Measurements from ENCODE around the gene ALDH3A2.

DNA sequence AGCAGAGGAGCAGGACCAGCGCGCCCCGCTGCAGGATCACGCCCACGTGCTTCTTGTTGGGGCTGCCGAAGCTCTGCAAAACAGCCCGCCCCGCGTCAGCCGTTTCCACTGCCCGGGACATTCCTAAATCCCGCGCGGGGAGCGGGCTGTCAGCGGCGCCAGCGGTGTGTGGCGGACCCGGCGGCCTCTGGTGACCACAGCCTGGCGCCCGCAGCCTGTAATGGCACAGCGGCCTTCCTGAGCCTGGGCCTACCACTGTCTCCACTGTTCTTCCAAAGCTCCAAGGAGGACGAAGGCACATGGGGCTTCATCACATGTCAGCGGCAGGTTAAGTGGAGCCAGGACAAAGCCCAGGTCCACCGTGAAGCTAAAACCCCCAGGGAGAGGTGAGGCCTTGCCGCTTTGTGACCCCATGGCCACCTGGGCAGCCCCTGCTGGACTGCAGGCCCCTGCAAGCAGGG is 65.4 kb downstream of the ALDH3A2 start:
- TF ChIP-seq, protein P1, sequence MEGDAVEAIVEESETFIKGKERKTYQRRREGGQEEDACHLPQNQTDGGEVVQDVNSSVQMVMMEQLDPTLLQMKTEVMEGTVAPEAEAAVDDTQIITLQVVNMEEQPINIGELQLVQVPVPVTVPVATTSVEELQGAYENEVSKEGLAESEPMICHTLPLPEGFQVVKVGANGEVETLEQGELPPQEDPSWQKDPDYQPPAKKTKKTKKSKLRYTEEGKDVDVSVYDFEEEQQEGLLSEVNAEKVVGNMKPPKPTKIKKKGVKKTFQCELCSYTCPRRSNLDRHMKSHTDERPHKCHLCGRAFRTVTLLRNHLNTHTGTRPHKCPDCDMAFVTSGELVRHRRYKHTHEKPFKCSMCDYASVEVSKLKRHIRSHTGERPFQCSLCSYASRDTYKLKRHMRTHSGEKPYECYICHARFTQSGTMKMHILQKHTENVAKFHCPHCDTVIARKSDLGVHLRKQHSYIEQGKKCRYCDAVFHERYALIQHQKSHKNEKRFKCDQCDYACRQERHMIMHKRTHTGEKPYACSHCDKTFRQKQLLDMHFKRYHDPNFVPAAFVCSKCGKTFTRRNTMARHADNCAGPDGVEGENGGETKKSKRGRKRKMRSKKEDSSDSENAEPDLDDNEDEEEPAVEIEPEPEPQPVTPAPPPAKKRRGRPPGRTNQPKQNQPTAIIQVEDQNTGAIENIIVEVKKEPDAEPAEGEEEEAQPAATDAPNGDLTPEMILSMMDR (IDR thresholded peaks at IDR 0.05; ENCODE audit: borderline replicate concordance, extremely low read depth, low read length, poor library complexity, severe bottlenecking): no peak
- no peak for TF ChIP-seq EZH2 (IDR thresholded peaks at IDR 0.05; ENCODE audit: borderline replicate concordance, low read depth, low read length, severe bottlenecking)

Measured in DND-41 (cell line).